ENCODE data around the gene ZC2HC1B. TPM values are rescaled to one million over a fixed set of nuclear protein-coding genes. Genes with fewer than 3 reads are reported as not detected.

The ZC2HC1B gene
- total RNA-seq, 1 donor from 2014 or later, result not detected

- Histone ChIP-seq H3K36me3 (ENCODE audit: insufficient read depth, low read length) (no peaks in the 10 kb centered on the region), H3K27me3 (ENCODE audit: insufficient read depth, low read length) (no peaks in the 10 kb centered on the region), H3K4me3 (ENCODE audit: insufficient read depth, low read depth, low read length) (no peak overlapping the region), H3K4me2 (ENCODE audit: low read length) (no peak overlapping the region), H3K4me1 (ENCODE audit: insufficient read depth, low read length) (no peaks in the 10 kb centered on the region), H3K9me3 (ENCODE audit: insufficient read depth, low read depth, low read length) (no peaks in the 10 kb centered on the region), H4K20me1 (ENCODE audit: insufficient read depth, low read length) (no peaks in the 10 kb centered on the region), H2AFZ (ENCODE audit: low read depth, low read length) (no peak overlapping the region), H3K79me2 (ENCODE audit: insufficient read depth, low read length) (no peaks in the 10 kb centered on the region), H3K9ac (ENCODE audit: low read length) (no peak overlapping the region), H3K27ac (ENCODE audit: low read depth, low read length) (no peak overlapping the region)
- Mint-ChIP-seq H3K36me3 (ENCODE audit: low read depth, unreplicated experiment) (no peaks in the 10 kb centered on the region), H3K27me3 (ENCODE audit: low read depth, unreplicated experiment) (no peaks in the 10 kb centered on the region), H3K9me3 (ENCODE audit: unreplicated experiment) (no peaks in the 10 kb centered on the region), H3K4me3 (ENCODE audit: unreplicated experiment) (no peak overlapping the region), H3K4me1 (ENCODE audit: low read depth, unreplicated experiment) (no peaks in the 10 kb centered on the region), H3K27ac (ENCODE audit: unreplicated experiment) (no peak overlapping the region)
- TF ChIP-seq EZH2 (IDR thresholded peaks at IDR 0.05; ENCODE audit: insufficient read depth, low read length) (no peak), CTCF (IDR thresholded peaks at IDR 0.05; ENCODE audit: insufficient read depth, low read depth, low read length) (no peak)
- DNase-seq (ENCODE audit: low read depth) (no peak), FAIRE-seq (no peak)
These were observed 30.4 kb downstream of the ZC2HC1B start for GRCh38 chr6:143894655-143895054.

GRCh38 chr6:143896126-143896860 is 32.0 kb downstream of the ZC2HC1B start:
- Histone ChIP-seq H3K36me3 (ENCODE audit: insufficient read depth, low read length) (no peaks in the 10 kb centered on the region), H3K4me1 (ENCODE audit: insufficient read depth, low read length) (no peaks in the 10 kb centered on the region), H3K4me3 (ENCODE audit: insufficient read depth, low read depth, low read length) (no peak overlapping the region), H3K4me2 (ENCODE audit: low read length) (no peak overlapping the region), H2AFZ (ENCODE audit: low read depth, low read length) (no peak overlapping the region), H4K20me1 (ENCODE audit: insufficient read depth, low read length) (no peaks in the 10 kb centered on the region), H3K9me3 (ENCODE audit: insufficient read depth, low read depth, low read length) (no peaks in the 10 kb centered on the region), H3K79me2 (ENCODE audit: insufficient read depth, low read length) (no peaks in the 10 kb centered on the region), H3K27me3 (ENCODE audit: insufficient read depth, low read length) (no peaks in the 10 kb centered on the region), H3K9ac (ENCODE audit: low read length) (no peak overlapping the region), H3K27ac (ENCODE audit: low read depth, low read length) (no peak overlapping the region)
- Mint-ChIP-seq H3K9me3 (ENCODE audit: unreplicated experiment) (no peaks in the 10 kb centered on the region), H3K27me3 (ENCODE audit: low read depth, unreplicated experiment) (no peaks in the 10 kb centered on the region), H3K27ac (ENCODE audit: unreplicated experiment) (no peak overlapping the region), H3K4me1 (ENCODE audit: low read depth, unreplicated experiment) (no peaks in the 10 kb centered on the region), H3K36me3 (ENCODE audit: low read depth, unreplicated experiment) (no peaks in the 10 kb centered on the region), H3K4me3 (ENCODE audit: unreplicated experiment) (no peak overlapping the region)
- TF ChIP-seq CTCF (IDR thresholded peaks at IDR 0.05; ENCODE audit: insufficient read depth, low read depth, low read length) (no peak), EZH2 (IDR thresholded peaks at IDR 0.05; ENCODE audit: insufficient read depth, low read length) (no peak)
- FAIRE-seq (no peak), DNase-seq (ENCODE audit: low read depth) (no peak)

GRCh38 chr6:143900358-143900757 is 36.1 kb downstream of the ZC2HC1B start:
- Histone ChIP-seq H3K36me3 (ENCODE audit: insufficient read depth, low read length) (no peaks in the 10 kb centered on the region), H3K9me3 (ENCODE audit: insufficient read depth, low read depth, low read length) (no peaks in the 10 kb centered on the region), H3K27me3 (ENCODE audit: insufficient read depth, low read length) (no peaks in the 10 kb centered on the region), H3K4me3 (ENCODE audit: insufficient read depth, low read depth, low read length) (no peak overlapping the region), H4K20me1 (ENCODE audit: insufficient read depth, low read length) (no peaks in the 10 kb centered on the region), H3K79me2 (ENCODE audit: insufficient read depth, low read length) (no peaks in the 10 kb centered on the region), H3K4me2 (ENCODE audit: low read length) (no peak overlapping the region), H3K27ac (ENCODE audit: low read depth, low read length) (no peak overlapping the region), H3K4me1 (ENCODE audit: insufficient read depth, low read length) (no peaks in the 10 kb centered on the region), H3K9ac (ENCODE audit: low read length) (no peak overlapping the region), H2AFZ (ENCODE audit: low read depth, low read length) (no peak overlapping the region)
- Mint-ChIP-seq H3K27ac (ENCODE audit: unreplicated experiment) (no peak overlapping the region), H3K36me3 (ENCODE audit: low read depth, unreplicated experiment) (no peaks in the 10 kb centered on the region), H3K9me3 (ENCODE audit: unreplicated experiment) (peaks cover 2% of the 10 kb centered on the region), H3K4me3 (ENCODE audit: unreplicated experiment) (no peak overlapping the region), H3K4me1 (ENCODE audit: low read depth, unreplicated experiment) (no peaks in the 10 kb centered on the region), H3K27me3 (ENCODE audit: low read depth, unreplicated experiment) (no peaks in the 10 kb centered on the region)
- FAIRE-seq (no peak), DNase-seq (ENCODE audit: low read depth) (no peak)
- TF ChIP-seq EZH2 (IDR thresholded peaks at IDR 0.05; ENCODE audit: insufficient read depth, low read length), result no peak
- no peak for TF ChIP-seq CTCF (IDR thresholded peaks at IDR 0.05; ENCODE audit: insufficient read depth, low read depth, low read length)
